OCI-M1 (cell line): ENCODE results near the gene C17orf100.
"Not testable (repeated sequence)": the region's sequence is repeated elsewhere in the genome, so short reads cannot be mapped to it uniquely, and the experiment has no call there.

Experiments used
- DNase-seq: peaks from one replicate; lab custom pipeline; 2025; lab: John Stamatoyannopoulos, UW

C17orf100 gene

GRCh38 chr17:6691958-6692357, 40.4 kb downstream of the C17orf100 start:
- DNase-seq: not testable (repeated sequence)

- DNase-seq: no peak
These were observed 43.5 kb downstream of the C17orf100 start for GRCh38 chr17:6695051-6695450.

- DNase-seq: no peak
These were observed 44.0 kb downstream of the C17orf100 start for GRCh38 chr17:6695565-6695964.

GRCh38 chr17:6696906-6697305, 45.3 kb downstream of the C17orf100 start:
- no peak for DNase-seq

- no peak for DNase-seq
These were observed 46.4 kb downstream of the C17orf100 start for GRCh38 chr17:6698004-6698403.

- no peak for DNase-seq
These were observed 48.7 kb downstream of the C17orf100 start for GRCh38 chr17:6699997-6700947.

GRCh38 chr17:6700948-6701307, 49.4 kb downstream of the C17orf100 start:
- DNase-seq: no peak

GRCh38 chr17:6701719-6702118, 50.2 kb downstream of the C17orf100 start:
- peak; percentile 78 for DNase-seq

GRCh38 chr17:6702567-6703215, 51.1 kb downstream of the C17orf100 start:
- DNase-seq: no peak
